ENCODE results near the gene APBB2.

APBB2 gene

GRCh38 chr4:40782876-40783275 is 431.5 kb downstream of the APBB2 start:
- DNase-seq (ENCODE audit: low read depth in 2 of 2), result no peak
- TF ChIP-seq CTCF (IDR thresholded peaks at IDR 0.05; ENCODE audit: low read depth, low read length), result no peak

GRCh38 chr4:40778090-40778489 is 436.3 kb downstream of the APBB2 start:
- TF ChIP-seq CTCF (IDR thresholded peaks at IDR 0.05; ENCODE audit: low read depth, low read length), result no peak
- H3K4me3 ChIP-seq (replicated peaks in 1 of 2; ENCODE audit: low read depth in 2 of 2, low read length in 2 of 2), result no peak overlapping the region
- DNase-seq (ENCODE audit: low read depth in 2 of 2), result no peak

More at GRCh38 chr4:40782876-40783275, 431.5 kb downstream of the APBB2 start:
- H3K4me3 ChIP-seq (replicated peaks in 1 of 2; ENCODE audit: low read depth in 2 of 2, low read length in 2 of 2), result no peak overlapping the region

GRCh38 chr4:40769266-40769665 is 445.1 kb downstream of the APBB2 start:
- H3K4me3 ChIP-seq (replicated peaks in 1 of 2; ENCODE audit: low read depth in 2 of 2, low read length in 2 of 2), result no peak overlapping the region
- TF ChIP-seq CTCF (IDR thresholded peaks at IDR 0.05; ENCODE audit: low read depth, low read length), result no peak
- peak in 1 of 2 donors; percentile 5 for DNase-seq (ENCODE audit: low read depth in 2 of 2)

- TF ChIP-seq CTCF (IDR thresholded peaks at IDR 0.05; ENCODE audit: low read depth, low read length), result no peak
- DNase-seq (ENCODE audit: low read depth in 2 of 2), result peak; percentile 32 to 52
- H3K4me3 ChIP-seq (replicated peaks in 1 of 2; ENCODE audit: low read depth in 2 of 2, low read length in 2 of 2), result no peak overlapping the region
Measured at GRCh38 chr4:40763228-40763716, 451.1 kb downstream of the APBB2 start.
